GM12878 (cell line): Measurements from ENCODE around the gene TIE1.

ENCODE experiments used
- CBX5 ChIP-seq: sonication (generic); IDR thresholded peaks from 2 replicates; pipeline ENCODE4 v1.6.1; 2016; ENCODE audit warnings: low read depth, moderate library complexity, mild to moderate bottlenecking, inconsistent platforms
- KDM1A ChIP-seq: fragments of 200-600 bp; sonication (generic); IDR thresholded peaks from 2 replicates; pipeline ENCODE4 v1.6.1; 2016; ENCODE audit warnings: borderline replicate concordance
- MEF2A ChIP-seq: IDR thresholded peaks from 2 replicates; pipeline ENCODE4 v1.6.1; 2011; ENCODE audit warnings: low read depth, mild to moderate bottlenecking, low read length, moderate library complexity; ENCODE audit not compliant: insufficient read depth
- PML ChIP-seq: IDR thresholded peaks from 2 replicates; pipeline ENCODE4 v1.6.1; 2012; ENCODE audit warnings: low read length, inconsistent platforms
- RCOR1 ChIP-seq: conservative IDR thresholded peaks from 2 replicates; pipeline ENCODE4 v1.6.1; 2012; ENCODE audit warnings: low read depth, low read length, improper control_type of control experiment
- RFX5 ChIP-seq: IDR thresholded peaks from 2 replicates; pipeline ENCODE4 v1.6.1; 2011; ENCODE audit warnings: low read depth, low read length, improper control_type of control experiment
- TARDBP ChIP-seq: IDR thresholded peaks from 2 replicates; pipeline ENCODE4 v1.6.1; 2016; ENCODE audit warnings: borderline replicate concordance
- ZNF384 ChIP-seq: IDR thresholded peaks from 2 replicates; pipeline ENCODE4 v1.6.1; 2012; ENCODE audit warnings: low read depth, mild to moderate bottlenecking, low read length, improper control_type of control experiment, borderline replicate concordance
- TF ChIP-seq, protein P1 (sequence below): IDR thresholded peaks from 2 replicates; pipeline ENCODE4 v1.6.1; 2012; ENCODE audit warnings: low read depth, low read length, improper control_type of control experiment
- TF ChIP-seq, protein P2 (sequence below), 3 experiments: IDR thresholded peaks in 2 of 3; conservative IDR thresholded peaks in 1 of 3; 2 replicates each; pipeline ENCODE4 v1.5.1; 2011; ENCODE audit warnings: low read depth in 3 of 3, low read length in 3 of 3, mild to moderate bottlenecking in 3 of 3, control low read depth in 2 of 3, moderate library complexity in 2 of 3, inconsistent platforms in 1 of 3, mixed read lengths in 1 of 3; ENCODE audit not compliant: control insufficient read depth in 2 of 3, insufficient read depth in 1 of 3; ENCODE audit errors: extremely low read depth in 1 of 3
- TF ChIP-seq, protein P3 (sequence below): IDR thresholded peaks from 2 replicates; pipeline ENCODE4 v1.6.1; 2012; ENCODE audit warnings: mild to moderate bottlenecking, low read depth, low read length
- TF ChIP-seq, protein P4 (sequence below): IDR thresholded peaks from 2 replicates; pipeline ENCODE4 v1.6.1; 2011; ENCODE audit warnings: mild to moderate bottlenecking, low read depth, low read length, moderate library complexity; ENCODE audit not compliant: insufficient replicate concordance

DNA sequence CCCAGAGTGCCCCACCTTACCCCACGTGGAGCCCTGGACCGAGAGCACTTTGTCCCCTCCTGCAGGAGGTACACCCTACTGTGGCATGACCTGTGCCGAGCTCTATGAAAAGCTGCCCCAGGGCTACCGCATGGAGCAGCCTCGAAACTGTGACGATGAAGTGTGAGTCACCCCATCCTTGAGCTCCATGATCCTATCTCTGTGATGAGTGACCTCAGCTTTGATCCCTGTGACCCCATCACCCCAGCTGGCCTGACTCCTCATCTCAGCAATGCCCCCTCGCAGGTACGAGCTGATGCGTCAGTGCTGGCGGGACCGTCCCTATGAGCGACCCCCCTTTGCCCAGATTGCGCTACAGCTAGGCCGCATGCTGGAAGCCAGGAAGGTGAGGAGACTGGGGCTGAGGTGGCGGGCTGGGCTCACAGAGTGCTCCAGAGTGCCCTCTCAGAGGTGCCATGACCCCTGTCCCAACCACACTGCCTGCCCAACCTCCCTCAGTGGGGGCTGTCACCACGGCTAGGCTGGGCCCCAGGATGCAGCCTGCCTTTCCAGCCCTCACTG, 20.6 kb downstream of the TIE1 start:
- TF ChIP-seq MEF2A (no peak), TARDBP (no peak), RFX5 (no peak), PML (no peak), KDM1A (no peak), CBX5 (no peak), ZNF384 (no peak), RCOR1 (no peak)
- TF ChIP-seq, protein P1, sequence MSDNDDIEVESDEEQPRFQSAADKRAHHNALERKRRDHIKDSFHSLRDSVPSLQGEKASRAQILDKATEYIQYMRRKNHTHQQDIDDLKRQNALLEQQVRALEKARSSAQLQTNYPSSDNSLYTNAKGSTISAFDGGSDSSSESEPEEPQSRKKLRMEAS: no peak
- TF ChIP-seq, protein P2, sequence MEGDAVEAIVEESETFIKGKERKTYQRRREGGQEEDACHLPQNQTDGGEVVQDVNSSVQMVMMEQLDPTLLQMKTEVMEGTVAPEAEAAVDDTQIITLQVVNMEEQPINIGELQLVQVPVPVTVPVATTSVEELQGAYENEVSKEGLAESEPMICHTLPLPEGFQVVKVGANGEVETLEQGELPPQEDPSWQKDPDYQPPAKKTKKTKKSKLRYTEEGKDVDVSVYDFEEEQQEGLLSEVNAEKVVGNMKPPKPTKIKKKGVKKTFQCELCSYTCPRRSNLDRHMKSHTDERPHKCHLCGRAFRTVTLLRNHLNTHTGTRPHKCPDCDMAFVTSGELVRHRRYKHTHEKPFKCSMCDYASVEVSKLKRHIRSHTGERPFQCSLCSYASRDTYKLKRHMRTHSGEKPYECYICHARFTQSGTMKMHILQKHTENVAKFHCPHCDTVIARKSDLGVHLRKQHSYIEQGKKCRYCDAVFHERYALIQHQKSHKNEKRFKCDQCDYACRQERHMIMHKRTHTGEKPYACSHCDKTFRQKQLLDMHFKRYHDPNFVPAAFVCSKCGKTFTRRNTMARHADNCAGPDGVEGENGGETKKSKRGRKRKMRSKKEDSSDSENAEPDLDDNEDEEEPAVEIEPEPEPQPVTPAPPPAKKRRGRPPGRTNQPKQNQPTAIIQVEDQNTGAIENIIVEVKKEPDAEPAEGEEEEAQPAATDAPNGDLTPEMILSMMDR (IDR thresholded peaks at IDR 0.05 in 2 of 3, conservative IDR thresholded peaks at IDR 0.05 in 1 of 3; ENCODE audit: control insufficient read depth in 2 of 3, extremely low read depth in 1 of 3, insufficient read depth in 1 of 3, low read depth in 3 of 3, low read length in 3 of 3): no peak
- TF ChIP-seq, protein P3, sequence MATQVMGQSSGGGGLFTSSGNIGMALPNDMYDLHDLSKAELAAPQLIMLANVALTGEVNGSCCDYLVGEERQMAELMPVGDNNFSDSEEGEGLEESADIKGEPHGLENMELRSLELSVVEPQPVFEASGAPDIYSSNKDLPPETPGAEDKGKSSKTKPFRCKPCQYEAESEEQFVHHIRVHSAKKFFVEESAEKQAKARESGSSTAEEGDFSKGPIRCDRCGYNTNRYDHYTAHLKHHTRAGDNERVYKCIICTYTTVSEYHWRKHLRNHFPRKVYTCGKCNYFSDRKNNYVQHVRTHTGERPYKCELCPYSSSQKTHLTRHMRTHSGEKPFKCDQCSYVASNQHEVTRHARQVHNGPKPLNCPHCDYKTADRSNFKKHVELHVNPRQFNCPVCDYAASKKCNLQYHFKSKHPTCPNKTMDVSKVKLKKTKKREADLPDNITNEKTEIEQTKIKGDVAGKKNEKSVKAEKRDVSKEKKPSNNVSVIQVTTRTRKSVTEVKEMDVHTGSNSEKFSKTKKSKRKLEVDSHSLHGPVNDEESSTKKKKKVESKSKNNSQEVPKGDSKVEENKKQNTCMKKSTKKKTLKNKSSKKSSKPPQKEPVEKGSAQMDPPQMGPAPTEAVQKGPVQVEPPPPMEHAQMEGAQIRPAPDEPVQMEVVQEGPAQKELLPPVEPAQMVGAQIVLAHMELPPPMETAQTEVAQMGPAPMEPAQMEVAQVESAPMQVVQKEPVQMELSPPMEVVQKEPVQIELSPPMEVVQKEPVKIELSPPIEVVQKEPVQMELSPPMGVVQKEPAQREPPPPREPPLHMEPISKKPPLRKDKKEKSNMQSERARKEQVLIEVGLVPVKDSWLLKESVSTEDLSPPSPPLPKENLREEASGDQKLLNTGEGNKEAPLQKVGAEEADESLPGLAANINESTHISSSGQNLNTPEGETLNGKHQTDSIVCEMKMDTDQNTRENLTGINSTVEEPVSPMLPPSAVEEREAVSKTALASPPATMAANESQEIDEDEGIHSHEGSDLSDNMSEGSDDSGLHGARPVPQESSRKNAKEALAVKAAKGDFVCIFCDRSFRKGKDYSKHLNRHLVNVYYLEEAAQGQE: no peak
- TF ChIP-seq, protein P4, sequence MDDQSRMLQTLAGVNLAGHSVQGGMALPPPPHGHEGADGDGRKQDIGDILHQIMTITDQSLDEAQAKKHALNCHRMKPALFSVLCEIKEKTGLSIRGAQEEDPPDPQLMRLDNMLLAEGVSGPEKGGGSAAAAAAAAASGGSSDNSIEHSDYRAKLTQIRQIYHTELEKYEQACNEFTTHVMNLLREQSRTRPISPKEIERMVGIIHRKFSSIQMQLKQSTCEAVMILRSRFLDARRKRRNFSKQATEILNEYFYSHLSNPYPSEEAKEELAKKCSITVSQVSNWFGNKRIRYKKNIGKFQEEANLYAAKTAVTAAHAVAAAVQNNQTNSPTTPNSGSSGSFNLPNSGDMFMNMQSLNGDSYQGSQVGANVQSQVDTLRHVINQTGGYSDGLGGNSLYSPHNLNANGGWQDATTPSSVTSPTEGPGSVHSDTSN: no peak
